ENCODE results near the gene PSMA5.

The PSMA5 gene

GRCh38 chr1:109370712-109371340, 55.4 kb downstream of the PSMA5 start:
- FAIRE-seq = peak; percentile 95

DNA sequence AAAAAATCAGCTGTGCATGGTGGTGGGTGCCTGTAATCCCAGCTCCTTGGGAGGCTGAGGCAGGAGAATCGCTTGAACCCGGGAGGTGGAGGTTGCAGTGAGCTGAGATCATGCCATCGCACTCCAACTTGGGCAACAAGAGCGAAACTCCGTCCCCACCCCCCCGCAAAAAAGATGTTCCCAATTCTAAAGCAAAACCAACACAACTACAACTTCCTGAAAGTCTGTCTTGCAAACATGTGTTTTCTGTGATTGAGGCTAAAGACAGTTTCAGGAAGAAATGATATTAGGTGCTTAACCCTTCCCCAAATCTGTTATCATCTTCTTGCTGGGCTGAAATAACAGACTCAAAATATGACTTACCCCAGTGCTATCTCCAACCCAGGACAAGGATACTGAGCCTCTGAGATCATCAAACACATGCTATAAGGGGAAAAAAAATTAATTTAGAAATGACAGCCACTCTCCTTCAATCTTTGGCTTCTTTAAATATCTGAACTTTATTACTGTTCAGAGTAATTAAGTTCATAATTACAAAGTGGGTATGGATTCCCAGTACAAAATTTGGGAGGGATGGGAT, 57.0 kb downstream of the PSMA5 start:
- no peak for DNase-seq (ENCODE audit: low spot score)
- FAIRE-seq = no peak

More at GRCh38 chr1:109370712-109371340, 55.4 kb downstream of the PSMA5 start:
- DNase-seq (ENCODE audit: low spot score) = peak; percentile 88

DNA sequence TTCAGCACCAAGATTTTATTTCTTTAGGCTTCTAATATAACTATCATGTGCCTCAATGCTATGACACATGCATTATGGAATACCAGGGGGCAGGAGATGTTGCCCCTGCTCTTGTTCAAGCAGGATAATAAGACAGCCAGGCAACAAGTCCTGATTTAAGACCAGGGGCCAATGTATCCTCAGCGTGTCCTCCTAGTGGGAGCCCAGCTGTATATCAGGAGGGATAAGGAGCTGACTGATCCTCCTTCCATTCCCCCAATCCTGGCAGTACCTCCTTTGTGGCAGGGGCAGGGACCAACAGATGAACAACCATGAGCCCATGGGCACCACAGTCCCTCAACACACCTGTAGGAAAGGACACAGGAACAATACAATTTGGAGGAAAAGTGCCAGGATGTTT, 57.8 kb downstream of the PSMA5 start:
- FAIRE-seq (no peak), DNase-seq (ENCODE audit: low spot score) (no peak)

- DNase-seq (ENCODE audit: low spot score) (no peak), FAIRE-seq (no peak)
These were observed 58.6 kb downstream of the PSMA5 start for GRCh38 chr1:109367626-109368025.

DNA sequence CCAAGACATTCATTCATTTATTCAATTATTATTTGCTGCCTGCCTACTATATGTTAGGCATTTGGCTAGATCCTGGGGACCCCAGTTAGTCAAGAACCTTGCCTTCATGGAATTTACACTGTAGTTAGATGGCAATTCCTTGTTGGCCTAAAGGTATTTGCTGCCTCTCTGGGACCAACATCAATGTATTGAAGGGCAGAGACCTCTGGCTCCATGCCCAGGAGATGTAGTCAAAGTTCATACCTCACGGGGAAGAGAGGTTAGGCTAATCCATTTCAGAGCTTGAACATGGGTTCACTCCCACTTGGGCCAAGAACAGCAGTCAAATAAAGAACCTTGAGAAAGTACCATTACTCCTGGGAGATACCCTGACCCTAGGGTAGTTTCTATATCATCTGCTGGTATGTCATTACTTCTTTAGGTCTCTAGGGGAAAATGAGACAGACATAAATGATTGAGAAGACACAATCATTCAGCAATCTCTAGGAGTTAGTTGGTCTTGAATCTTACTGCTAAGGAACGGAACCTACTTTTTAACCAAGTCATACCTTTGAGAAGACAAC, 60.5 kb downstream of the PSMA5 start:
- FAIRE-seq (no peak), DNase-seq (ENCODE audit: low spot score) (no peak)

DNA sequence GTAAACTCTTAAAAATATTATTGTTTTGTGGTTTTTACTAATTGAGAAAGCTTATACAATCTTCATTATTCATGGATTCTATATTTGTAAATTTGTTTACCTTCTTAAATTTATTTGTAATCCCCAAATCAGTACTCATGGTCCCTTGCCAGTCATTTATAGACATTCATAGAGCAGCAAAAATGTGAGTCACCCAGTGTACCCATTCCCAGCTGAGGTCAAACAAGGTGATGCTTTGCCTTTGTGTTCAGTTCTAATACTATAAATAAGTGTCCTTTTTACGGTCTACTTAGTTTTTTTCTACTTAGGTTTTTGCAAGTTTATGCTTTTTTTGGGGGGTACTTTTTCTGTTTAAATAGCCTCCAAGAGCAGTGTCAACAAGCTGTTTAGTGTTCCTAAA, 64.6 kb downstream of the PSMA5 start:
- DNase-seq (ENCODE audit: low spot score) (no peak), FAIRE-seq (no peak)

DNA sequence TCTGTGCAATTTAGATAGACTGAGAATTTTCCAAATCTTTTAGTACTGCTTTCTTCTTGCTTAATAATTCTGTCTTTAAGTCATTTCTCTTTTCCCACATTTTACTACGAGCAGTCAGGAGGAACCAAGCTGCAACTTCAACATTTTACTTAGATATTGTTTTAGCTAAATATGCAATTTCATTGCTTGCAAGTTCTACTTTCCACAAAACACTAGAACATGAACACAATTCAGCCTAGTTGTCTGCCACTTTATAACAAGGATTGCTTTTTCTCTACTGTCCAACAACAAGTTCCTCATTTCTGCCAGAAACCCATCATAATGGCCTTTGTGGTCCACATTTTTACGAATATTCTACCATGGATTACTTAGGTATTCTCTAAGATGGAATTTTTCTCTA, 65.2 kb downstream of the PSMA5 start:
- FAIRE-seq (no peak), DNase-seq (ENCODE audit: low spot score) (no peak)

DNA sequence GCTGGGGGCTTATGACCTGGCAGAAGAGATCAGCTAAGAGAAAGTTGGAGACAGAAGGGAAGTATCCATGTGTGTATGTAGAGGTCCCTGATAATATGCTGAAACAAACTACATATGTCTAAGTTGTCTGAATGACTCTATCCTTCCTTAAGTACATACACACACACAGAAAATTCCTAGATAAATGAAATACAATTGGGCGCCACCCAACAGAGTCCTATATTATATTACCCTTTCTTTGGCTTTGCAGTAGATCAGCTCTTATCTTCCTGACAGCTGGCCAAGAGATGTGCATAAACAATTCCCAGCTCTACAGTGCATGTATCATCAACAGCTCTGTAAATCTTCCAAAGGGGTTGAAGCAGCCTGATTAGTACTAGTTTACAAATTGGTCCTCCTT, 68.6 kb downstream of the PSMA5 start:
- DNase-seq (ENCODE audit: low spot score) (no peak), FAIRE-seq (no peak)

- FAIRE-seq (no peak), DNase-seq (ENCODE audit: low spot score) (no peak)
These were observed 69.3 kb downstream of the PSMA5 start for GRCh38 chr1:109356915-109357314.

- DNase-seq (ENCODE audit: low spot score) (no peak), FAIRE-seq (no peak)
These were observed 69.7 kb downstream of the PSMA5 start for GRCh38 chr1:109356505-109356904.

DNA sequence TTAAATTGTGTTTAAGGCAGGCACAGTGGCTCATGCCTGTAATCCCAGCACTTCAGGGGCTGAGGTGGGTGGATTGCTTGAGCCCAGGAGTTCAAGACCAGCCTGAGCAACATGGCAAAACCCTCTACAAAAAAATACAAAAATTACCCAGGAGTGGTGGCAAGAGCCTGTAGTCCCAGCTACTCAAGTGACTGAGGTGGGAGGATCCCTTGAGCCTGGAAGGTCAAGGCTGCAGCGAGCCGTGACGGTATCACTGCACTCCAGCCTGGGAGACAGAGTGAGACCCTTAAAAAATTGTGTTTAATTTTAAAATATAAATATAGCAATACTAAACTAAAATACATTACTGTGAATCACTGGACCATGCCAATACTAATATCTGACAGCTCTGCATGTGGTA, 71.3 kb downstream of the PSMA5 start:
- no peak for FAIRE-seq

DNA sequence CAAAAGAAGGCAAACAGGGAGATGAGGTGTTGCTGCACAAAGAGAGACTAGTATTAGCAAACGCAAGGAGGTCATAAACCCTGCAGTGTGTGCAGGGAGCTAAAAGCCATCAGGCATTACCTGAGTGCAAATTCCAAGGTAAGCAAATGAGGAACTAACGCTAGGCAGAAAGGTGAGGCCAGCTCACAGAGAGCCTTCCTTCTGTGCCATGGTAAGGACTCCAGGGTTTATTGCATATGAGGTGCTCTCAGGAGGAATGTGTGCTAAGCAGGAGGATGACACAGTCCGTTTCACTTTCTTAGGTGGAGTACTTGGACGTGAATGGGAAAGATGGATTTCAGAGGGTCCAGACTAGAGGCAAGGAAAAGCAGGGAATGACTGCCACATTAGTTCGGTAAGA, 74.8 kb downstream of the PSMA5 start:
- no peak for DNase-seq (ENCODE audit: low spot score)
- no peak for FAIRE-seq

More for the DNA sequence above, 71.3 kb downstream of the PSMA5 start:
- DNase-seq (ENCODE audit: low spot score) = no peak

GRCh38 chr1:109350655-109351054, 75.6 kb downstream of the PSMA5 start:
- DNase-seq (ENCODE audit: low spot score) (no peak), FAIRE-seq (no peak)

DNA sequence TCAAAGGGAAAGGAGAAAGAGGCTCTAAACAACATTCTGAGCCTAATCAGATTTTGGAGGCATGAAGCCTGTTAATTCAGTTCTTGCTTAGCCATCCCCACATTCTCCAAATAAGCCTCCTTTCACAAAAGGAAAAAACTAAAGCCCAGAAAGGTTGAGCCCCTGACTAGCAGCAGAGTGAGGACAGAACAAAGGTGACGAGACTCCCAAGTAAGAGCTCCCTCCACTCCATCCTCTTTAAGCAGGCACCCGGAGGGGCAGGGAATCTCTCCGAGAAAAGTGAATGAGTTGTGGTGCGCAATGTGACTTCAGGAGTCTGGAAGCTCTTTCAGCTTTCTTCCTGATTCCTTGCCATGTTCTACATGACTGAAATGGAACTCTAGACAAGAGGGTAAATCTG, 76.1 kb downstream of the PSMA5 start:
- DNase-seq (ENCODE audit: low spot score) (no peak), FAIRE-seq (no peak)
